Spleen (tissue), 11 donors: ENCODE measurements around the gene BBLN. TPM values are rescaled to one million over a fixed set of nuclear protein-coding genes. Genes with fewer than 3 reads are reported as not detected.
A peak's percentile ranks its signal among the peaks of the same experiment; 100 is the strongest.

Experiments used
- DNase-seq: peaks from one replicate; pipeline ENCODE4 v3.0.0-alpha.2; 2020
- H3K27ac ChIP-seq, 8 donors: fragments of 200-600 bp; sonication (generic) in 7 of 8; 1 replicate in 4 of 8; 2 replicates in 4 of 8; pipeline versions ENCODE4 v1.5.0 to v1.8.0; 2016 to 2021; ENCODE audit warnings: inconsistent platforms in 4 of 8, mild to moderate bottlenecking in 4 of 8, moderate library complexity in 1 of 8
- H3K27me3 ChIP-seq, 7 donors: fragments of 200-600 bp; sonication (generic) in 6 of 7; replicated peaks in 1 of 7; 1 replicate in 4 of 7; 2 replicates in 3 of 7; pipeline versions ENCODE4 v1.5.0 to v1.8.0; 2016 to 2021; ENCODE audit warnings: inconsistent platforms in 3 of 7, mild to moderate bottlenecking in 1 of 7
- H3K36me3 ChIP-seq, 6 donors: fragments of 200-600 bp; sonication (generic) in 5 of 6; 1 replicate in 4 of 6; 2 replicates in 2 of 6; pipeline versions ENCODE4 v1.5.0 to v1.8.0; 2016 to 2021; ENCODE audit warnings: inconsistent platforms in 2 of 6
- H3K4me1 ChIP-seq, 6 donors: fragments of 200-600 bp; sonication (generic) in 5 of 6; 1 replicate in 3 of 6; 2 replicates in 3 of 6; pipeline versions ENCODE4 v1.5.0 to v1.8.0; 2016 to 2021; ENCODE audit warnings: inconsistent platforms in 3 of 6
- H3K4me3 ChIP-seq, 8 donors: fragments of 200-600 bp; sonication (generic) in 7 of 8; 1 replicate in 4 of 8; 2 replicates in 4 of 8; pipeline versions ENCODE4 v1.5.0 to v1.8.0; 2016 to 2021; ENCODE audit warnings: inconsistent platforms in 4 of 8, mild to moderate bottlenecking in 4 of 8, moderate library complexity in 2 of 8
- H3K9me3 ChIP-seq, 8 donors: fragments of 200-600 bp; sonication (generic) in 7 of 8; 1 replicate in 4 of 8; 2 replicates in 4 of 8; pipeline versions ENCODE4 v1.5.0 to v1.8.0; 2016 to 2021; ENCODE audit warnings: inconsistent platforms in 4 of 8
- POLR2A ChIP-seq, 3 donors: fragments of 450-650 bp; IDR thresholded peaks; one replicate each; pipeline ENCODE4 v1.5.1; 2017; ENCODE audit warnings: antibody characterized with exemption in 3 of 3, mild to moderate bottlenecking in 1 of 3
- POLR2AphosphoS5 ChIP-seq, 3 donors: sonication (generic); formaldehyde crosslinking; IDR thresholded peaks; one replicate each; pipeline ENCODE4 v1.5.1; 2017; ENCODE audit warnings: antibody characterized with exemption in 3 of 3
- WGBS, 5 donors: extraction: QIAGEN DNeasy Blood & Tissue Kit in 3 of 5; methylation state at CpG; one replicate each; pipeline versions ENCODE4 v1.1.5 to v1.1.7; 2013 to 2018; 5-methylcytosine and 5-hydroxymethylcytosine counted together
- intact Hi-C: fragments of 100-400 bp; cut with DNase I; formaldehyde crosslinking; loops from one replicate; pipeline ENCODE4 v1.15.0; 2023; ENCODE audit warnings: low total_unique reads
- polyA plus RNA-seq, 3 donors: library from polyadenylated mRNA; stranded (reverse); fragments of 200-250 nt; gene quantifications; one replicate each; pipeline ENCODE4 v1.2.1, GENCODE V29; 2013
- total RNA-seq, 7 donors: library from RNA; depleted of rRNA in 3 of 7; stranded (reverse); fragments of >200 nt in 3 of 7; fragmentation: NEBNext Ultra II Directional in 4 of 7; extraction: Animal tissue kit (Norgen Biotek cat#: 25700) in 4 of 7; gene quantifications; one replicate each; pipeline versions ENCODE4 v1.1.0 to v1.2.1, GENCODE V29; 2016 to 2021
- TF ChIP-seq, protein P1 (sequence below), 11 experiments: fragments of 200-600 bp in 7 of 11; fragments of 450-650 bp in 4 of 11; sonication (generic) in 4 of 11; IDR thresholded peaks in 8 of 11; conservative IDR thresholded peaks in 3 of 11; 1 replicate in 7 of 11; 2 replicates in 4 of 11; pipeline versions ENCODE4 v1.4.0 to v1.8.0; 2016 to 2021; ENCODE audit warnings: antibody characterized with exemption in 11 of 11, inconsistent platforms in 4 of 11, mild to moderate bottlenecking in 1 of 11
- donor health status: healthy with polysubstance abuse.
- donor health status: DM: no; HTN: no; CAD: no; lungs with moderate emphysema.
- donor health status: DM: no; HTN: no; CAD: no.
- donor health status: Bipolar disorder and iron deficiency.
- donor health status: healthy.
- donor health status: DM: no; HTN: no; CAD: no.
- donor health status: DM: yes; HTN: yes; CAD: no.

The BBLN gene
- total and polyA plus RNA-seq, 10 donors = 43.5 to 220 (median 165) TPM

GRCh38 chr9:128153060-128153946, 6.8 kb upstream of the BBLN start:
- 85 to 93% (median 86%) methylated on average over 16 to 26 of the region's 26 CpGs for WGBS, 5 donors
- TF ChIP-seq POLR2AphosphoS5 (IDR thresholded peaks at IDR 0.05) = no peak
- TF ChIP-seq, protein P1, sequence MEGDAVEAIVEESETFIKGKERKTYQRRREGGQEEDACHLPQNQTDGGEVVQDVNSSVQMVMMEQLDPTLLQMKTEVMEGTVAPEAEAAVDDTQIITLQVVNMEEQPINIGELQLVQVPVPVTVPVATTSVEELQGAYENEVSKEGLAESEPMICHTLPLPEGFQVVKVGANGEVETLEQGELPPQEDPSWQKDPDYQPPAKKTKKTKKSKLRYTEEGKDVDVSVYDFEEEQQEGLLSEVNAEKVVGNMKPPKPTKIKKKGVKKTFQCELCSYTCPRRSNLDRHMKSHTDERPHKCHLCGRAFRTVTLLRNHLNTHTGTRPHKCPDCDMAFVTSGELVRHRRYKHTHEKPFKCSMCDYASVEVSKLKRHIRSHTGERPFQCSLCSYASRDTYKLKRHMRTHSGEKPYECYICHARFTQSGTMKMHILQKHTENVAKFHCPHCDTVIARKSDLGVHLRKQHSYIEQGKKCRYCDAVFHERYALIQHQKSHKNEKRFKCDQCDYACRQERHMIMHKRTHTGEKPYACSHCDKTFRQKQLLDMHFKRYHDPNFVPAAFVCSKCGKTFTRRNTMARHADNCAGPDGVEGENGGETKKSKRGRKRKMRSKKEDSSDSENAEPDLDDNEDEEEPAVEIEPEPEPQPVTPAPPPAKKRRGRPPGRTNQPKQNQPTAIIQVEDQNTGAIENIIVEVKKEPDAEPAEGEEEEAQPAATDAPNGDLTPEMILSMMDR (IDR thresholded peaks at IDR 0.05 in 8 of 11, conservative IDR thresholded peaks at IDR 0.05 in 3 of 11) = no peak
- no peak for TF ChIP-seq POLR2A (IDR thresholded peaks at IDR 0.05)
- H3K36me3 ChIP-seq = no peaks in the 10 kb centered on the region
- peak overlapping the region in 1 of 8 donors; percentile 13 for H3K27ac ChIP-seq
- H3K4me3 ChIP-seq = no peak overlapping the region
- intact Hi-C loops = no loop called here
- H3K4me1 ChIP-seq = peaks cover 0 to 34% (median 4%) of the 10 kb centered on the region in 6 donors
- DNase-seq = peak; percentile 61
- no peaks in the 10 kb centered on the region for H3K27me3 ChIP-seq
- H3K9me3 ChIP-seq = no peaks in the 10 kb centered on the region

- intact Hi-C loops = no loop called here
- no peaks in the 10 kb centered on the region for H3K27me3 ChIP-seq
- no peak overlapping the region for H3K27ac ChIP-seq
- WGBS, 5 donors = 76 to 91% (median 85%) methylated on average over 10 to 13 of the region's 13 CpGs
- peaks cover 0 to 31% (median 6%) of the 10 kb centered on the region in 6 donors for H3K4me1 ChIP-seq
- no peaks in the 10 kb centered on the region for H3K9me3 ChIP-seq
- H3K4me3 ChIP-seq = no peak overlapping the region
- TF ChIP-seq POLR2AphosphoS5 (IDR thresholded peaks at IDR 0.05) (no peak), POLR2A (IDR thresholded peaks at IDR 0.05) (no peak)
- TF ChIP-seq, protein P1 (IDR thresholded peaks at IDR 0.05 in 8 of 11, conservative IDR thresholded peaks at IDR 0.05 in 3 of 11) = no peak
- H3K36me3 ChIP-seq = no peaks in the 10 kb centered on the region
- DNase-seq = peak; percentile 65
Measured at GRCh38 chr9:128153947-128154695, 5.9 kb upstream of the BBLN start.

- Histone ChIP-seq H3K27ac (no peak overlapping the region), H3K4me1 (peaks cover 3 to 30% (median 10%) of the 10 kb centered on the region in 6 donors), H3K36me3 (no peaks in the 10 kb centered on the region), H3K4me3 (no peak overlapping the region), H3K9me3 (no peaks in the 10 kb centered on the region), H3K27me3 (no peaks in the 10 kb centered on the region)
- WGBS, 5 donors = 82 to 88% (median 87%) methylated on average over 7 of the region's 7 CpGs
- peak; percentile 47 for DNase-seq
- TF ChIP-seq POLR2A (IDR thresholded peaks at IDR 0.05) = no peak
- TF ChIP-seq POLR2AphosphoS5 (IDR thresholded peaks at IDR 0.05) = no peak
- TF ChIP-seq, protein P1 (IDR thresholded peaks at IDR 0.05 in 8 of 11, conservative IDR thresholded peaks at IDR 0.05 in 3 of 11) = no peak
- intact Hi-C loops = no loop called here
Measured at GRCh38 chr9:128155736-128156500, 4.1 kb upstream of the BBLN start.
